PC-3 (cell line): Measurements from ENCODE around the gene CEP112.

Experiments used
- EZH2phosphoT487 ChIP-seq: fragments of 300-600 bp; sonication (generic); IDR thresholded peaks from 2 replicates; pipeline ENCODE4 v1.6.1; 2018; ENCODE audit warnings: mild to moderate bottlenecking, antibody characterized with exemption, low read length, borderline replicate concordance
- TF ChIP-seq, protein P1 (sequence below): fragments of 300-600 bp; sonication (generic); conservative IDR thresholded peaks from 2 replicates; pipeline ENCODE4 v1.5.1; 2017; ENCODE audit warnings: antibody characterized with exemption, low read depth, mild to moderate bottlenecking, low read length

DNA sequence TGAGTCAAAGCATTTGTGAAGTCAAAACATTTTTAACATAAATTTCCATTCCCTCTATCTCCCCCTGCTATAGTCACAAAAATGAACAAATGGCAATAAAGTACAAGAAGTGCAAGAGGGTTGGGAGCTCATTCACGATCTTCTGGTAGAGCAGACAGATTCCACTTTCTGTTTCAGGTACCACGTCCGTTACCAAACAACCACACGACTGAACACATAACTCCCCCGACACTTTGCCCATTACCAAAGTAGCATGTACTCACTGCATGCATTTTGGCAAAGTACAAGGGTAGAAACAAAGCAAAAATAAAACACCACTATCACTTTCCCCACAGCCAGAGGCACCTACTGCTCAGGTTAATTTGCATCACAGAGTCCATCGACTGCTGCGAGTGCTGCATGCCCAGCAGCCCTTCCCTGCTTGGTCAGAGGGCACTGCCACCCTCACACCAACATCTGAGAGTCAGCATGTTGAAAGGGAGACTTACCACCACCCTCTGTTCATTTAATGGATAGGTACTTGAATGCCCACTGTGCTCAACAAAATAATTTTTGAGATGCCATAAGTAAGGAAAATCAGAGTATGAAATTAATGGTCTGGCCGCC, 480.2 kb downstream of the CEP112 start:
- TF ChIP-seq, protein P1, sequence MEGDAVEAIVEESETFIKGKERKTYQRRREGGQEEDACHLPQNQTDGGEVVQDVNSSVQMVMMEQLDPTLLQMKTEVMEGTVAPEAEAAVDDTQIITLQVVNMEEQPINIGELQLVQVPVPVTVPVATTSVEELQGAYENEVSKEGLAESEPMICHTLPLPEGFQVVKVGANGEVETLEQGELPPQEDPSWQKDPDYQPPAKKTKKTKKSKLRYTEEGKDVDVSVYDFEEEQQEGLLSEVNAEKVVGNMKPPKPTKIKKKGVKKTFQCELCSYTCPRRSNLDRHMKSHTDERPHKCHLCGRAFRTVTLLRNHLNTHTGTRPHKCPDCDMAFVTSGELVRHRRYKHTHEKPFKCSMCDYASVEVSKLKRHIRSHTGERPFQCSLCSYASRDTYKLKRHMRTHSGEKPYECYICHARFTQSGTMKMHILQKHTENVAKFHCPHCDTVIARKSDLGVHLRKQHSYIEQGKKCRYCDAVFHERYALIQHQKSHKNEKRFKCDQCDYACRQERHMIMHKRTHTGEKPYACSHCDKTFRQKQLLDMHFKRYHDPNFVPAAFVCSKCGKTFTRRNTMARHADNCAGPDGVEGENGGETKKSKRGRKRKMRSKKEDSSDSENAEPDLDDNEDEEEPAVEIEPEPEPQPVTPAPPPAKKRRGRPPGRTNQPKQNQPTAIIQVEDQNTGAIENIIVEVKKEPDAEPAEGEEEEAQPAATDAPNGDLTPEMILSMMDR, result no peak
- no peak for TF ChIP-seq EZH2phosphoT487
